ENCODE data around the gene FAM131C. TPM values are rescaled to one million over a fixed set of nuclear protein-coding genes. Genes with fewer than 3 reads are reported as not detected.

Gene FAM131C
- total and polyA plus RNA-seq, 10 of the 15 experiments (the other 5 are each of a cell fraction or from before 2014, with no cell fraction given), result 0.03 TPM; not detected in 9

GRCh38 chr1:16067933-16068332 lies 5.5 kb downstream of the FAM131C start (continued):
- no peak for TF ChIP-seq TBL1XR1 (IDR thresholded peaks at IDR 0.05; ENCODE audit: low read depth, low read length)

- Histone ChIP-seq H3K27me3 (replicated peaks in 1 of 2; ENCODE audit: control insufficient read depth in 2 of 2, insufficient read depth in 2 of 2, low read length in 1 of 2) (no peaks in the 10 kb centered on the region; a peak in 2 of 4 replicates), H4K20me1 (ENCODE audit: control insufficient read depth, insufficient read depth) (no peaks in the 10 kb centered on the region), H3K9ac (ENCODE audit: control insufficient read depth, insufficient read depth, low read length) (no peak overlapping the region), H3K79me2 (ENCODE audit: control insufficient read depth, insufficient read depth, low read length) (no peaks in the 10 kb centered on the region), H2AFZ (ENCODE audit: control insufficient read depth, low read depth, low read length) (no peak overlapping the region), H3K4me3 (no peak overlapping the region), H3K36me3 (ENCODE audit: control insufficient read depth in 2 of 2, insufficient read depth in 2 of 2, low read length in 1 of 2) (no peaks in the 10 kb centered on the region), H3K4me2 (ENCODE audit: control insufficient read depth, insufficient read depth) (no peak overlapping the region), H3K27ac (ENCODE audit: control insufficient read depth, insufficient read depth) (no peak overlapping the region), H3K4me1 (ENCODE audit: control insufficient read depth, insufficient read depth, low read length) (no peaks in the 10 kb centered on the region), H3K9me3 (replicated peaks; ENCODE audit: control insufficient read depth, insufficient read depth, low read length) (no peaks in the 10 kb centered on the region)
- BruUV-seq (replicated peaks), result no TSS peak
- ChIA-PET POLR2A (interaction anchor here (1.1 kb wide), 1 partner anchor 170 kb away, joined by 3 read pairs; the partner anchor contains the start of gene CPLANE2), SMC1A (ENCODE audit: uncharacterized antibody, unreplicated experiment) (interaction anchor here (0.5 to 1.6 kb wide), 2 partner anchors 57 to 59 kb away, joined by 3 to 4 read pairs; no protein-coding TSS in a partner anchor), CTCF (interaction anchor here (0.6 to 5.7 kb wide), 5 partner anchors 12 to 272 kb away, joined by 3 to 42 read pairs (median 3); no protein-coding TSS in a partner anchor), RAD21 (ENCODE audit: unreplicated experiment) (no interaction called here)
- 13% methylated on average over 6 of the region's 6 CpGs for WGBS (ENCODE audit: insufficient coverage, insufficient replicate concordance, low lambda C conversion rate, missing lambda C conversion rate)
- FAIRE-seq (no peak), DNase-seq (ENCODE audit: low read depth, low spot score) (no peak), ATAC-seq (peak; percentile 60)
- in situ Hi-C loops (cut with MboI) (no loop called here), intact Hi-C loops (cut with micrococcal nuclease; ENCODE audit: unreplicated experiment) (no loop called here)
- TF ChIP-seq IKZF1 (conservative IDR thresholded peaks at IDR 0.05), result peak; percentile 54; the same call in 1 of the 2 replicates
- TF ChIP-seq MEF2B (IDR thresholded peaks at IDR 0.05; ENCODE audit: partially characterized antibody, poor library complexity, severe bottlenecking), result no peak
- TF ChIP-seq SIN3A (IDR thresholded peaks at IDR 0.05; ENCODE audit: low read depth, low read length), result no peak
- peak; percentile 94 for TF ChIP-seq PKNOX1 (IDR thresholded peaks at IDR 0.05)
- TF ChIP-seq NRF1 (conservative IDR thresholded peaks at IDR 0.05; ENCODE audit: low read depth, low read length), result no peak
- TF ChIP-seq BHLHE40 (IDR thresholded peaks at IDR 0.05; ENCODE audit: borderline replicate concordance in 1 of 2, low read depth in 2 of 2, low read length in 1 of 2), result peak in 1 of 2 experiments; percentile 34; a peak in 1 of 4 replicates
- TF ChIP-seq HDGF (IDR thresholded peaks at IDR 0.05), result peak; percentile 27; the same call in 1 of the 2 replicates
- no peak for TF ChIP-seq POU2F2 (IDR thresholded peaks at IDR 0.05; ENCODE audit: borderline replicate concordance, low read depth, low read length)
- no peak for TF ChIP-seq SREBF1 (IDR thresholded peaks at IDR 0.05; ENCODE audit: low read length)
- peak; percentile 75 for TF ChIP-seq ATF7 (IDR thresholded peaks at IDR 0.05; ENCODE audit: low read depth)
- no peak for TF ChIP-seq CUX1 (IDR thresholded peaks at IDR 0.05; ENCODE audit: insufficient replicate concordance, low read depth, low read length)
- TF ChIP-seq SMC3 (IDR thresholded peaks at IDR 0.05; ENCODE audit: borderline replicate concordance, low read length), result no peak
- no peak for TF ChIP-seq MTA3 (IDR thresholded peaks at IDR 0.05; ENCODE audit: borderline replicate concordance, low read length)
- TF ChIP-seq NFIC (IDR thresholded peaks at IDR 0.05; ENCODE audit: low read depth, low read length), result no peak
- no peak for TF ChIP-seq EP300 (IDR thresholded peaks at IDR 0.05; ENCODE audit: borderline replicate concordance in 1 of 2, control insufficient read depth in 1 of 2, low read depth in 2 of 2, low read length in 2 of 2)
- peak in 1 of 2 experiments; percentile 40; a peak in 2 of 4 replicates for TF ChIP-seq IKZF2 (IDR thresholded peaks at IDR 0.05)
These were observed 6.2 kb downstream of the FAM131C start for GRCh38 chr1:16067127-16067768.

Measured in GM12878 (cell line).